Testis (tissue), 3 donors: ENCODE measurements around the gene YPEL1. TPM values are rescaled to one million over a fixed set of nuclear protein-coding genes. Genes with fewer than 3 reads are reported as not detected.
"Not testable (repeated sequence)": the region's sequence is repeated elsewhere in the genome, so short reads cannot be mapped to it uniquely, and the experiment has no call there.

Experiments
- DNase-seq: peaks from one replicate; pipeline ENCODE4 v3.0.0-alpha.2; 2019
- H3K27ac ChIP-seq, 2 donors: fragments of 200-600 bp; sonication (generic); one replicate each; pipeline ENCODE4 v1.5.1; 2019
- H3K27me3 ChIP-seq: fragments of 200-600 bp; sonication (generic); one replicate; pipeline ENCODE4 v1.5.1; 2019
- H3K36me3 ChIP-seq: fragments of 200-600 bp; sonication (generic); one replicate; pipeline ENCODE4 v1.5.1; 2017; ENCODE audit warnings: low read depth; ENCODE audit errors: missing control alignments
- H3K4me1 ChIP-seq: fragments of 200-600 bp; sonication (generic); one replicate; pipeline ENCODE4 v1.5.1; 2019
- H3K4me3 ChIP-seq, 2 donors: fragments of 200-600 bp; sonication (generic); one replicate each; pipeline ENCODE4 v1.5.1; 2017 to 2019
- H3K9me3 ChIP-seq: fragments of 200-600 bp; sonication (generic); one replicate; pipeline ENCODE4 v1.5.1; 2017
- CTCF ChIP-seq, 3 experiments: fragments of 450-650 bp in 2 of 3; fragments of 200-600 bp in 1 of 3; sonication (generic) in 1 of 3; IDR thresholded peaks; one replicate each; pipeline ENCODE4 v1.5.1; 2016 to 2019; ENCODE audit warnings: antibody characterized with exemption in 3 of 3, mild to moderate bottlenecking in 2 of 3, moderate library complexity in 1 of 3
- POLR2A ChIP-seq: fragments of 450-650 bp; IDR thresholded peaks from one replicate; pipeline ENCODE4 v1.6.1; 2017; ENCODE audit warnings: antibody characterized with exemption, mild to moderate bottlenecking, moderate library complexity
- WGBS, 2 donors: methylation state at CpG; one replicate each; pipeline ENCODE4 v1.1.5; 2018; 5-methylcytosine and 5-hydroxymethylcytosine counted together
- intact Hi-C: fragments of 100-400 bp; cut with DNase I; formaldehyde crosslinking; loops from one replicate; pipeline ENCODE4 v1.15.1; 2023; ENCODE audit warnings: low total_unique reads
- polyA plus RNA-seq: library from polyadenylated mRNA; stranded (reverse); fragments of 350-450 nt; fragmentation: Illumina TruSeq; extraction: RNeasy Lipid Tissue Mini Kit (QIAGEN cat#74804); gene quantifications from one replicate; pipeline ENCODE4 v1.2.3, GENCODE V29; 2014; ENCODE audit warnings: low read depth, low replicate concordance; ENCODE audit not compliant: insufficient read depth
- total RNA-seq, 2 donors: library from RNA; depleted of rRNA; stranded (reverse); fragments of >200 nt; gene quantifications; one replicate each; pipeline ENCODE4 v1.2.3, GENCODE V29; 2016

YPEL1 gene
- total and polyA plus RNA-seq, 3 donors from 2014 or later: 83.6 to 169 (median 168) TPM

GRCh38 chr22:21679383-21679782, 56.2 kb downstream of the YPEL1 start:
- no peak for DNase-seq
- Histone ChIP-seq H3K36me3 (no peaks in the 10 kb centered on the region), H3K27ac (no peak overlapping the region), H3K9me3 (no peaks in the 10 kb centered on the region), H3K4me3 (no peak overlapping the region), H3K4me1 (no peaks in the 10 kb centered on the region), H3K27me3 (no peaks in the 10 kb centered on the region)
- WGBS, 2 donors: 82 to 99% methylated on average over 4 of the region's 4 CpGs
- TF ChIP-seq POLR2A (no peak), CTCF (IDR thresholded peaks at IDR 0.05) (no peak)
- intact Hi-C loops: no loop called here

- not testable (repeated sequence) for H3K36me3 ChIP-seq
Measured at GRCh38 chr22:21678842-21679241, 56.8 kb downstream of the YPEL1 start.

GRCh38 chr22:21677606-21678443, 57.8 kb downstream of the YPEL1 start:
- no peaks in the 10 kb centered on the region for H3K4me1 ChIP-seq
- WGBS, 2 donors: 88 to 91% methylated on average over 13 to 15 of the region's 15 CpGs
- TF ChIP-seq POLR2A (no peak), CTCF (IDR thresholded peaks at IDR 0.05) (no peak)
- no peaks in the 10 kb centered on the region for H3K27me3 ChIP-seq
- intact Hi-C loops: no loop called here
- no peaks in the 10 kb centered on the region for H3K9me3 ChIP-seq
- no peak for DNase-seq
- no peak overlapping the region for H3K27ac ChIP-seq
- no peaks in the 10 kb centered on the region for H3K36me3 ChIP-seq
- no peak overlapping the region for H3K4me3 ChIP-seq

More at GRCh38 chr22:21678842-21679241, 56.8 kb downstream of the YPEL1 start:
- H3K27me3 ChIP-seq, H3K27ac ChIP-seq, intact Hi-C loops, H3K4me3 ChIP-seq, DNase-seq, H3K9me3 ChIP-seq, H3K4me1 ChIP-seq: not testable (repeated sequence)
- 94 to 97% methylated on average over 12 of the region's 12 CpGs for whole genome bisulfite sequencing, 2 donors

GRCh38 chr22:21674638-21675245, 60.9 kb downstream of the YPEL1 start:
- no peak for DNase-seq
- TF ChIP-seq CTCF (IDR thresholded peaks at IDR 0.05): no peak
- TF ChIP-seq POLR2A: no peak
- Histone ChIP-seq H3K36me3 (no peaks in the 10 kb centered on the region), H3K4me3 (no peak overlapping the region), H3K9me3 (no peaks in the 10 kb centered on the region), H3K4me1 (no peaks in the 10 kb centered on the region), H3K27ac (no peak overlapping the region), H3K27me3 (no peaks in the 10 kb centered on the region)
- WGBS, 2 donors: 95% methylated on average over 12 of the region's 12 CpGs
- intact Hi-C loops: no loop called here

GRCh38 chr22:21673534-21674321, 61.9 kb downstream of the YPEL1 start:
- no peak overlapping the region for H3K4me3 ChIP-seq
- no peaks in the 10 kb centered on the region for H3K9me3 ChIP-seq
- no peaks in the 10 kb centered on the region for H3K4me1 ChIP-seq
- no peak for TF ChIP-seq CTCF (IDR thresholded peaks at IDR 0.05)
- WGBS, 2 donors: 85 to 97% methylated on average over 11 to 12 of the region's 12 CpGs
- H3K27ac ChIP-seq: no peak overlapping the region
- DNase-seq: no peak
- no peaks in the 10 kb centered on the region for H3K36me3 ChIP-seq
- H3K27me3 ChIP-seq: no peaks in the 10 kb centered on the region
- intact Hi-C loops: no loop called here
